Endothelial cell of umbilical vein (primary cell): Measurements from ENCODE around the gene SART1. TPM values are rescaled to one million over a fixed set of nuclear protein-coding genes. Genes with fewer than 3 reads are reported as not detected.

Source experiments
- BruUV-seq: library from RNA; stranded (reverse); fragments of 400-500 nt; replicated peaks from 2 replicates; lab custom pipeline; 2021; lab: Mats Ljungman, UMichigan
- CTCF ChIA-PET: fragments of 300-600, 350-600 bp; sonication (Branson Sonifier 250); formaldehyde crosslinking; loops from one replicate; lab custom pipeline; 2021; ENCODE audit warnings: antibody characterized with exemption, inconsistent platforms; lab: Charles Lee
- POLR2A ChIA-PET: fragments of 300-600, 350-600 bp; sonication (Branson Sonifier 250); formaldehyde crosslinking; loops from one replicate; lab custom pipeline; 2021; ENCODE audit warnings: antibody characterized with exemption, inconsistent platforms; lab: Charles Lee
- DNase-seq: peaks from one replicate; pipeline ENCODE4 v3.0.0-alpha.2; 2011; ENCODE audit warnings: low read depth, low spot score
- FAIRE-seq: peaks from 2 replicates; lab custom pipeline; 2011; peaks lifted over from hg19 to GRCh38; lab: Jason Lieb, UNC
- H2AFZ ChIP-seq: 2 replicates; pipeline ENCODE4 v1.6.0; 2012; ENCODE audit warnings: low read depth, low read length, control low read depth, inconsistent platforms
- H3K27ac ChIP-seq: 2 replicates; pipeline ENCODE4 v1.5.1; 2011; ENCODE audit warnings: low read depth, mild to moderate bottlenecking, control low read depth, low read length, moderate library complexity; ENCODE audit not compliant: insufficient read depth
- H3K27me3 ChIP-seq, 2 experiments: 2 replicates each; pipeline versions ENCODE4 v1.6.0 to v1.6.1; 2011; ENCODE audit warnings: low read length in 2 of 2, mixed read lengths in 1 of 2; ENCODE audit not compliant: control insufficient read depth in 2 of 2, insufficient read depth in 2 of 2
- H3K36me3 ChIP-seq, 2 experiments: 2 replicates in 1 of 2; 3 replicates in 1 of 2; pipeline ENCODE4 v1.5.1; 2011; ENCODE audit warnings: low read length in 2 of 2, mild to moderate bottlenecking in 1 of 2, moderate library complexity in 1 of 2; ENCODE audit not compliant: control insufficient read depth in 2 of 2, insufficient read depth in 2 of 2; ENCODE audit errors: extremely low read depth in 1 of 2
- H3K4me1 ChIP-seq: 3 replicates; pipeline ENCODE4 v1.5.1; 2011; ENCODE audit warnings: mild to moderate bottlenecking, low read length; ENCODE audit not compliant: control insufficient read depth, insufficient read depth; ENCODE audit errors: extremely low read depth
- H3K4me2 ChIP-seq: 2 replicates; pipeline ENCODE4 v1.6.1; 2011; ENCODE audit warnings: low read length, control low read depth, mixed read lengths; ENCODE audit not compliant: insufficient read depth
- H3K4me3 ChIP-seq, 3 experiments: fragments of 200-600 bp in 1 of 3; sonication (generic), shearing (Covaris generic) in 1 of 3; replicated peaks in 1 of 3; 2 replicates each; pipeline ENCODE4 v1.5.1; 2011 to 2016; ENCODE audit warnings: control low read depth in 3 of 3, low read length in 3 of 3, mild to moderate bottlenecking in 2 of 3, inconsistent platforms in 1 of 3, low read depth in 1 of 3, moderate library complexity in 1 of 3; ENCODE audit not compliant: insufficient read depth in 1 of 3
- H3K79me2 ChIP-seq: 2 replicates; pipeline ENCODE4 v1.6.0; 2012; ENCODE audit warnings: low read length, inconsistent platforms; ENCODE audit not compliant: control insufficient read depth, insufficient read depth
- H3K9ac ChIP-seq: replicated peaks from 2 replicates; pipeline ENCODE3; 2011; ENCODE audit warnings: low read length, control low read depth; ENCODE audit not compliant: insufficient read depth; ENCODE audit errors: extremely low read depth
- H3K9me1 ChIP-seq: replicated peaks from 3 replicates; pipeline ENCODE4 v1.6.0; 2011; ENCODE audit warnings: mild to moderate bottlenecking, low read length; ENCODE audit not compliant: control insufficient read depth, insufficient read depth; ENCODE audit errors: extremely low read depth
- H3K9me3 ChIP-seq: replicated peaks from 2 replicates; pipeline ENCODE4 v1.5.1; 2012; ENCODE audit warnings: low read length, inconsistent platforms; ENCODE audit not compliant: control insufficient read depth, insufficient read depth
- H4K20me1 ChIP-seq: replicated peaks from 2 replicates; pipeline ENCODE3; 2011; ENCODE audit warnings: mild to moderate bottlenecking, low read length; ENCODE audit not compliant: control insufficient read depth, insufficient read depth; ENCODE audit errors: extremely low read depth
- EZH2 ChIP-seq: IDR thresholded peaks from 2 replicates; pipeline ENCODE4 v1.6.1; 2012; ENCODE audit warnings: borderline replicate concordance, low read depth, mild to moderate bottlenecking, moderate library complexity, low read length, inconsistent platforms; ENCODE audit not compliant: severe bottlenecking
- FOS ChIP-seq: IDR thresholded peaks from 2 replicates; pipeline ENCODE4 v1.6.1; 2011; ENCODE audit warnings: mild to moderate bottlenecking, low read length, moderate library complexity, borderline replicate concordance; ENCODE audit not compliant: insufficient read depth
- GATA2 ChIP-seq: IDR thresholded peaks from 2 replicates; pipeline ENCODE4 v1.7.0; 2011; ENCODE audit warnings: low read depth, mild to moderate bottlenecking, moderate library complexity, mixed read lengths, low read length; ENCODE audit not compliant: insufficient read length, insufficient read depth
- JUN ChIP-seq: IDR thresholded peaks from 2 replicates; pipeline ENCODE4 v1.6.1; 2011; ENCODE audit warnings: borderline replicate concordance, low read depth; ENCODE audit not compliant: insufficient read length, insufficient read depth
- MYC ChIP-seq: IDR thresholded peaks from one replicate; pipeline ENCODE4 v1.6.1; 2011; ENCODE audit warnings: mild to moderate bottlenecking, low read depth, low read length
- POLR2A ChIP-seq: IDR thresholded peaks from 2 replicates; pipeline ENCODE4 v1.6.1; 2012; ENCODE audit warnings: low read depth, mild to moderate bottlenecking, control low read depth, low read length
- POLR2AphosphoS5 ChIP-seq: IDR thresholded peaks from 2 replicates; pipeline ENCODE4 v1.6.1; 2012; ENCODE audit warnings: low read depth, mild to moderate bottlenecking, control low read depth, low read length, moderate library complexity; ENCODE audit not compliant: insufficient read depth
- dilution Hi-C: fragments of 300-500 bp; cut with MboI; formaldehyde crosslinking; loops from one replicate; pipeline ENCODE4 v1.15.0; 2019; ENCODE audit warnings: low sequenced_read_pairs; ENCODE audit not compliant: extremely low pct_ligation_motif_present
- intact Hi-C: fragments of 100-400 bp; cut with micrococcal nuclease; formaldehyde crosslinking; loops from one replicate; pipeline ENCODE4 v1.10.0; 2022
- polyA plus RNA-seq, 4 experiments: library from polyadenylated mRNA; depleted of rRNA in 3 of 4; stranded (reverse) in 3 of 4; unstranded in 1 of 4; fragments of >200 nt; gene quantifications; 2 replicates each; pipeline versions ENCODE4 v1.2.1 to v1.2.3, GENCODE V29; 2011 to 2012; ENCODE audit warnings: missing spikeins in 1 of 4
- total RNA-seq: library from RNA; stranded (reverse); gene quantifications from 2 replicates; pipeline ENCODE4 v1.2.3, GENCODE V29; 2021
- TF ChIP-seq, protein P1 (sequence below), 2 donors: IDR thresholded peaks; 1 replicate in 1 of 2; 2 replicates in 1 of 2; pipeline ENCODE4 v1.5.1; 2011; ENCODE audit warnings: low read length in 2 of 2, mild to moderate bottlenecking in 2 of 2, moderate library complexity in 2 of 2, control low read depth in 1 of 2, inconsistent platforms in 1 of 2, low read depth in 1 of 2; ENCODE audit not compliant: insufficient read depth in 1 of 2; ENCODE audit errors: extremely low read depth in 1 of 2
- TF ChIP-seq, protein P2 (sequence below): IDR thresholded peaks from 2 replicates; pipeline ENCODE4 v1.6.1; 2011; ENCODE audit not compliant: insufficient read depth, insufficient read length

SART1 gene
- total and polyA plus RNA-seq, 2 donors (not counting 3 experiments of a cell fraction or from before 2014, with no cell fraction given), result 21.8 to 62.7 TPM

DNA sequence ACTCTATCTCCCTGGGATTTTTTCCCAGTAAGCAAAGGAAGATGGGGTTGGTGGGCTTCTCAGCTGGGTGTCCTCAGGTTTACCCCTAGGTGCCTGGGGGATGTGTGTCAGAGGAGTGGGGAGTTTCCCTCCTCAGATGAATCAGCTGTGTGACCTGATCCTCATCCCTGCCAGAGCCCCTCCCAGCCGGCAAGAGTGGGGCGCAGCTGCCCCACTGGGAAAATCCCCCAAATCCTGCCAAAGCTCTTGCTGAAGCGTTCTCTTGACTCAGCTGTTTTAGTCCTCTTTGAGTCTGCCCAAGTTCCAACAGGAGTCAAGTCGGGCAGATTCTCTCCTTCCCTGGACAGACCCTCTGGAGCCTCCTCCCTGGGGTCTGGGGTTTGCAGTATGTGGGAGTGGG, 48.7 kb upstream of the SART1 start:
- Histone ChIP-seq H3K4me3 (no peak overlapping the region), H2AFZ (no peak overlapping the region)

More for the DNA sequence above, 48.7 kb upstream of the SART1 start:
- H3K4me2 ChIP-seq, result no peak overlapping the region
- DNase-seq (peak; percentile 48), FAIRE-seq (peak; percentile 72)
- H3K79me2 ChIP-seq, result peaks cover 16% of the 10 kb centered on the region
- H3K4me1 ChIP-seq, result peaks cover 55% of the 10 kb centered on the region
- H3K9ac ChIP-seq, result peak overlapping the region; percentile 11
- no peaks in the 10 kb centered on the region for H3K9me3 ChIP-seq
- intact Hi-C loops, result no loop called here
- dilution Hi-C loops, result no loop called here
- H3K36me3 ChIP-seq, result no peaks in the 10 kb centered on the region
- CTCF ChIA-PET, result interaction anchor here (0.7 to 4.0 kb wide), 5 partner anchors 12 to 28 kb away, joined by 4 to 39 read pairs (median 8); partner anchors contain the start of genes CCDC85B, FIBP and FOSL1
- no peaks in the 10 kb centered on the region for H4K20me1 ChIP-seq
- POLR2A ChIA-PET, result interaction anchor here (1.0 to 1.5 kb wide), 2 partner anchors 11 to 14 kb away, joined by 3 to 10 read pairs; no protein-coding TSS in a partner anchor
- TF ChIP-seq MYC (no peak), EZH2 (no peak), JUN (no peak), POLR2AphosphoS5 (no peak), FOS (no peak), GATA2 (no peak), POLR2A (no peak)
- TF ChIP-seq, protein P1, sequence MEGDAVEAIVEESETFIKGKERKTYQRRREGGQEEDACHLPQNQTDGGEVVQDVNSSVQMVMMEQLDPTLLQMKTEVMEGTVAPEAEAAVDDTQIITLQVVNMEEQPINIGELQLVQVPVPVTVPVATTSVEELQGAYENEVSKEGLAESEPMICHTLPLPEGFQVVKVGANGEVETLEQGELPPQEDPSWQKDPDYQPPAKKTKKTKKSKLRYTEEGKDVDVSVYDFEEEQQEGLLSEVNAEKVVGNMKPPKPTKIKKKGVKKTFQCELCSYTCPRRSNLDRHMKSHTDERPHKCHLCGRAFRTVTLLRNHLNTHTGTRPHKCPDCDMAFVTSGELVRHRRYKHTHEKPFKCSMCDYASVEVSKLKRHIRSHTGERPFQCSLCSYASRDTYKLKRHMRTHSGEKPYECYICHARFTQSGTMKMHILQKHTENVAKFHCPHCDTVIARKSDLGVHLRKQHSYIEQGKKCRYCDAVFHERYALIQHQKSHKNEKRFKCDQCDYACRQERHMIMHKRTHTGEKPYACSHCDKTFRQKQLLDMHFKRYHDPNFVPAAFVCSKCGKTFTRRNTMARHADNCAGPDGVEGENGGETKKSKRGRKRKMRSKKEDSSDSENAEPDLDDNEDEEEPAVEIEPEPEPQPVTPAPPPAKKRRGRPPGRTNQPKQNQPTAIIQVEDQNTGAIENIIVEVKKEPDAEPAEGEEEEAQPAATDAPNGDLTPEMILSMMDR (IDR thresholded peaks at IDR 0.05; ENCODE audit: extremely low read depth in 1 of 2, insufficient read depth in 1 of 2, low read depth in 1 of 2, low read length in 2 of 2), result no peak
- TF ChIP-seq, protein P2, sequence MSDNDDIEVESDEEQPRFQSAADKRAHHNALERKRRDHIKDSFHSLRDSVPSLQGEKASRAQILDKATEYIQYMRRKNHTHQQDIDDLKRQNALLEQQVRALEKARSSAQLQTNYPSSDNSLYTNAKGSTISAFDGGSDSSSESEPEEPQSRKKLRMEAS, result no peak
- H3K27me3 ChIP-seq, result no peaks in the 10 kb centered on the region
- H3K27ac ChIP-seq, result peak overlapping the region; percentile 74
- H3K9me1 ChIP-seq, result no peaks in the 10 kb centered on the region
- no TSS peak for BruUV-seq
